ENCODE results near the gene DCUN1D3.
"Not testable (repeated sequence)": the region's sequence is repeated elsewhere in the genome, so short reads cannot be mapped to it uniquely, and the experiment has no call there.

The DCUN1D3 gene

GRCh38 chr16:20806168-20807050 is 93.7 kb downstream of the DCUN1D3 start, which contains the start of the genes ERI2 and REXO5:
Gene ERI2 (minus strand): TSS chr16:20806472. CDS start chr16:20806430, 42 bp downstream.
Gene REXO5 (plus strand): TSS chr16:20806527. CDS start chr16:20806954, 427 bp downstream.
- Mint-ChIP-seq H3K27me3 (ENCODE audit: low read depth, poor library complexity) (peaks cover 5% of the 10 kb centered on the region), H3K27ac (peak within 1 kb of the TSS; percentile 99), H3K36me3 (ENCODE audit: low read depth) (peaks cover under 1% of the 10 kb centered on the region), H3K4me1 (peaks cover 37% of the 10 kb centered on the region), H3K4me3 (peak within 1 kb of the TSS; percentile 97), H3K9me3 (no peaks in the 10 kb centered on the region)
- TF ChIP-seq CTCF (IDR thresholded peaks at IDR 0.05), result peak; percentile 11
- peak; percentile 93 for DNase-seq

GRCh38 chr16:20805684-20806167 is 94.4 kb downstream of the DCUN1D3 start:
- H3K4me3 Mint-ChIP-seq, result peak overlapping the region; percentile 97
- peak; percentile 10 for DNase-seq
- H3K4me1 Mint-ChIP-seq, result peaks cover 37% of the 10 kb centered on the region
- H3K9me3 Mint-ChIP-seq; H3K27me3 Mint-ChIP-seq (ENCODE audit: low read depth, poor library complexity); H3K36me3 Mint-ChIP-seq (ENCODE audit: low read depth); H3K27ac Mint-ChIP-seq: not testable (repeated sequence)

Measured in nephron progenitor cell (in vitro differentiated cells).